ENCODE measurements around the gene MFSD12.

Gene MFSD12

GRCh38 chr19:3555653-3556422 lies 1.5 kb downstream of the MFSD12 start:
- DNase-seq (ENCODE audit: low read depth) = no peak

GRCh38 chr19:3554254-3555083 lies 2.9 kb downstream of the MFSD12 start:
- peak; percentile 49 for DNase-seq (ENCODE audit: low read depth)

- no peak for DNase-seq (ENCODE audit: low read depth)
These were observed 5.6 kb downstream of the MFSD12 start for GRCh38 chr19:3551792-3552095.

GRCh38 chr19:3550947-3551791 lies 6.2 kb downstream of the MFSD12 start:
- DNase-seq (ENCODE audit: low read depth) = no peak

GRCh38 chr19:3549816-3550215 lies 7.6 kb downstream of the MFSD12 start:
- no peak for DNase-seq (ENCODE audit: low read depth)

GRCh38 chr19:3548606-3549005 lies 8.8 kb downstream of the MFSD12 start:
- DNase-seq (ENCODE audit: low read depth) = no peak

- no peak for DNase-seq (ENCODE audit: low read depth)
These were observed 9.6 kb downstream of the MFSD12 start for GRCh38 chr19:3547767-3548282.

GRCh38 chr19:3547301-3547731 lies 10.1 kb downstream of the MFSD12 start:
- no peak for DNase-seq (ENCODE audit: low read depth)

GRCh38 chr19:3546119-3546518 lies 11.3 kb downstream of the MFSD12 start:
- DNase-seq (ENCODE audit: low read depth) = no peak

- DNase-seq (ENCODE audit: low read depth) = no peak
These were observed 11.7 kb downstream of the MFSD12 start for GRCh38 chr19:3545669-3546034.

- peak; percentile 48 for DNase-seq (ENCODE audit: low read depth)
These were observed 12.4 kb downstream of the MFSD12 start for GRCh38 chr19:3544742-3545668.

- no peak for DNase-seq (ENCODE audit: low read depth)
These were observed 13.4 kb downstream of the MFSD12 start for GRCh38 chr19:3544058-3544376.

GRCh38 chr19:3543150-3544057 lies 14.0 kb downstream of the MFSD12 start:
- DNase-seq (ENCODE audit: low read depth) = no peak

GRCh38 chr19:3539756-3540118 lies 17.6 kb downstream of the MFSD12 start:
- no peak for DNase-seq (ENCODE audit: low read depth)

GRCh38 chr19:3538965-3539755 lies 18.2 kb downstream of the MFSD12 start, which contains the start of gene TEKTIP1:
TEKTIP1 (plus strand) TSS chr19:3539174; CDS start chr19:3539178, 4 bp downstream.
- no peak for DNase-seq (ENCODE audit: low read depth)

GRCh38 chr19:3538258-3538929 lies 19.0 kb downstream of the MFSD12 start:
- DNase-seq (ENCODE audit: low read depth) = no peak

GRCh38 chr19:3537438-3538240 lies 19.7 kb downstream of the MFSD12 start:
- DNase-seq (ENCODE audit: low read depth) = no peak

- no peak for DNase-seq (ENCODE audit: low read depth)
These were observed 20.3 kb downstream of the MFSD12 start for GRCh38 chr19:3537101-3537437.
